IPS-18c (cell line): Measurements from ENCODE around the gene OARD1.

ENCODE experiments used
- H3K4me3 ChIP-seq: 2 replicates; pipeline ENCODE4 v1.7.0; 2013; ENCODE audit warnings: low read depth, mild to moderate bottlenecking, low read length, moderate library complexity; ENCODE audit not compliant: insufficient read depth
- H3K9me3 ChIP-seq: one replicate; pipeline ENCODE4 v1.6.1; 2013; ENCODE audit warnings: mild to moderate bottlenecking, low read length, moderate library complexity; ENCODE audit not compliant: control insufficient read depth, insufficient read depth

OARD1 gene

GRCh38 chr6:41014780-41015179 lies 57.4 kb downstream of the OARD1 start:
- Histone ChIP-seq H3K4me3 (no peak overlapping the region), H3K9me3 (no peaks in the 10 kb centered on the region)
